GM18519 (cell line): Measurements from ENCODE around the gene HINFP.
A peak's percentile ranks its signal among the peaks of the same experiment; 100 is the strongest.

ENCODE experiments used
- ATAC-seq: cut with Tn5 transposase; IDR thresholded peaks from one replicate; pipeline ENCODE4 v1.9.1; 2021; ENCODE audit warnings: mild to moderate bottlenecking, moderate library complexity; ENCODE audit not compliant: unreplicated experiment, low FRiP score

Gene HINFP, protein sequence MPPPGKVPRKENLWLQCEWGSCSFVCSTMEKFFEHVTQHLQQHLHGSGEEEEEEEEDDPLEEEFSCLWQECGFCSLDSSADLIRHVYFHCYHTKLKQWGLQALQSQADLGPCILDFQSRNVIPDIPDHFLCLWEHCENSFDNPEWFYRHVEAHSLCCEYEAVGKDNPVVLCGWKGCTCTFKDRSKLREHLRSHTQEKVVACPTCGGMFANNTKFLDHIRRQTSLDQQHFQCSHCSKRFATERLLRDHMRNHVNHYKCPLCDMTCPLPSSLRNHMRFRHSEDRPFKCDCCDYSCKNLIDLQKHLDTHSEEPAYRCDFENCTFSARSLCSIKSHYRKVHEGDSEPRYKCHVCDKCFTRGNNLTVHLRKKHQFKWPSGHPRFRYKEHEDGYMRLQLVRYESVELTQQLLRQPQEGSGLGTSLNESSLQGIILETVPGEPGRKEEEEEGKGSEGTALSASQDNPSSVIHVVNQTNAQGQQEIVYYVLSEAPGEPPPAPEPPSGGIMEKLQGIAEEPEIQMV

DNA sequence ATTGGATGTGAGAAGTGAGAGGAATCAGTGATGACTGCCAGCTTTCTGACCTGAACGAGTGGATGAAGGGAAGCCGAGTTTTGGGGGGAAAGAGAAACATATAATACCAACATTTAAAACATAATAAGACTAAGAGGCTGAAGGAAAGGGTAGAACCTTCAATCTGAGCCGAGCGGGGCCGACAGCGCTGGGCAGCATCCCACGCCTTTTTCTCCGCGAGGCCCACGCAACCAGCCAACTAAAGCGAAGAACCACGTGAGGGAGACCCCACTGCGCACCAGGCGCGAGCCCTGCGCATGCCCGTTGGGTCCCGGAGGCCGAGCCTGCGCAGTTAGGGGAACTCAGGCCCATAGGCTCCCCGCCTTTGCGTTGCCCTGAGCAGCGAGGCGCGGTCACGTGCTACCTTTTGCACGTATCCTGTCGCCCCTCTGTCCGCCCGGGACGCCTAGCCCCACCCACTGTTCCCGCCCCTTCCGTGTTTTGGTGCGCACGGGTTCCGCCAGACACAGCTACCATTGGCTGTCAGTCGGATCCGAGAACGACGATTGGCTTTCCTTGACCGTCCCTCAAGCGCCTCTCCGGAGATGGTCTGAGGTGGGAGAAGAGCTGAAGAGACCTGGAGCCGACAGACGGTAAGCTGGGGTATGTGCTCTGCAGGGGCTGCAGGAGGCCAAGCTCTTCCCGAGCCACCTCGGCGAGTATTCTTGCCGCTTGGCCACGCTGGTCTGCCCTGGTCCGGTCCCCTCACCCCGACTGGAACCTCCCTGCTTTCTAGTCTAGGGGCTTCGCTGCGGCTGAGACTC is at the start of gene HINFP:
Gene HINFP, plus strand, starts transcription at position 573 of the 803 bp plus-strand sequence. CDS start 5,365 bp downstream, outside the sequence.
- peak; percentile 89 for ATAC-seq

GRCh38 chr11:119077839-119078238 is 43.5 kb upstream of the HINFP start:
- no peak for ATAC-seq

DNA sequence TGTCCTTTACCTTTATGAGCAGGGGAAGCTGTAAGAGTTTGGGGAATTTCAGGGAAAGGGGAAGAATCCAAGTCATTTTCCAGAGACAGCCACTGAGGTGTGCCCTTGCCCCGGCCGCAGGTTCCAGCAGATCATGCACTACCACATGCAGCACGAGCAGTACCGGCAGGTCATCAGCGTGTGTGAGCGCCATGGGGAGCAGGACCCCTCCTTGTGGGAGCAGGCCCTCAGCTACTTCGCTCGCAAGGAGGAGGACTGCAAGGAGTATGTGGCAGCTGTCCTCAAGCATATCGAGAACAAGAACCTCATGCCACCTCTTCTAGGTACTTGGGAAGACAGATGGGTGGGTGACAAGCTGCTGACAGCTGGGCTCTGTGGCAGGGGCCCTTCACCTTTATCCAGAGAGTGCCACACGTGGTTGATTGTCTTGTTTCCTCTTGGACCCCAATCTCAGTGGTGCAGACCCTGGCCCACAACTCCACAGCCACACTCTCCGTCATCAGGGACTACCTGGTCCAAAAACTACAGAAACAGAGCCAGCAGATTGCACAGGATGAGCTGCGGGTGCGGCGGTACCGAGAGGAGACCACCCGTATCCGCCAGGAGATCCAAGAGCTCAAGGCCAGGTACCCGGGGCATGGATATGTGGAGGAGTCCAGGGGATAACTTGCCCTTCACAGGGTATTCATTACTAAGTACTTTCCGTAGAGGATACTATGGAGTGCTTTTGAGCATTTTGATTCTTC is 42.5 kb upstream of the HINFP start:
- ATAC-seq, result no peak

DNA sequence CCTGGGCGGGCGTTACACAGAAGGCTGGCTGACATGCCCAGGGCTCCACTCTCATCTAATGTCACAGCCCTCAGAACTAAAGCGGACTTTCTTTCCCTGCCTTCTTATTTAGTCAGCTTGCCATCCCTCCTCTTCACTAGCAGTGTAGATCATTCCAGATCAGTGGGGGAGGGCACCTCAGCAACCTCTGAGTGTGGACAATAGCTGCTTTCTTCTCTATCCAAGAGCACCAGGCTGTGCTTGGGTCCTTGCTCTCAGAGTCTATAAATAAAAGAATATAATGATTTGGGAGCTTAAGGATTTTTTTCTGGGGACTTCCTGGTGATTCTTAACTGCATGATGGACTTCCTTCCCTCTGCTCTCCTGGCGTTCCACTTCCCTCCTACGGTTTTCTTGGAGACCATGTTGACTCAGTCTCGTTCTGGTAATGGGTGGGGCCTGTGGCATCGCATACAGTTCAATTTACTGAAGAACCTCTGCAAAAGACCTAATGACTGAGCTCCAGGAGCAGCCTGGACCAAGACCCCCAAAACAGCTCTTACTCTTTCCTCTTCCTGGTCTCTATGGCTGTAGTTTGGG is 39.6 kb upstream of the HINFP start:
- ATAC-seq, result no peak

GRCh38 chr11:119084663-119085436 is 36.5 kb upstream of the HINFP start, which contains the start of gene HMBS:
HMBS (plus strand) TSS chr11:119084881; CDS start chr11:119085034, 153 bp downstream.
- peak; percentile 63 for ATAC-seq

DNA sequence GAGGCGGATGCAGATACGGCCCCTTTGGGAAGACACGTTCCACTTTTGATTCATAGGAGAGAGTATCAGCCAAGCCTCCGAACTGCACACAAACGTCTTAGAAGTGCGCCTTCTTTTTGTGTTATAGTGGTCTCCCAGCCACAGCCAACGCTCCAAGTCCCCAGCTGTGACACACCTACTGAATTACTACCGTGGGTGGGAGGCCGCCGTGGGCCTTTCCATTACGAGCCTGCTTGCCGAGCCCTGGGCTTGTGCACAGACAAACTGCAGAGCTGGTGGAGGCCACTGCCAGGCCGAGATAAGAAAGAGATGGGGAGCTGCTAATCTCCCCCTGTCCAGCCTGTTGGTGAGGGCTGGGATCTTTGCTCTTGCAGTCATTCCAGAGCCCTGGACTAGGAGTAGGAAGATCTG is 35.9 kb upstream of the HINFP start:
- peak; percentile 7 for ATAC-seq

- ATAC-seq, result no peak
Measured at GRCh38 chr11:119087123-119087522, 34.3 kb upstream of the HINFP start.

DNA sequence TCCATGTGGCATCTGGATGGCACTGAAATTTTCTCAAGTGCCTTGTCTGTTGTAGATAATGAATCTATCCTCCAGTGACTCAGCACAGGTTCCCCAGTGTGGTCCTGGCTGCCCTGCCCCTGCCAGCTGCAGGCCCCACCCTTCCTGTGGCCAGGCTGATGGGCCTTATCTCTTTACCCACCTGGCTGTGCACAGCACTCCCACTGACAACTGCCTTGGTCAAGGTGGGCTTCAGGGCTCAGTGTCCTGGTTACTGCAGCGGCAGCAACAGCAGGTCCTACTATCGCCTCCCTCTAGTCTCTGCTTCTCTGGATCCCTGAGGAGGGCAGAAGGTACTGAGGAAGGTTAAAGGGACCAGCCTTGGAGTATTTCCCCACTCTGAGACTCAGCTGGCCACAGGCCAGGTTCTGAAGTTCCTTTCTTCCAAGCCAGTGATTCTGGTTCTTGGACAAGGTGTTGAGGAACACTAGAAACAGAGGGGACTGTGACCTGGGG is 33.6 kb upstream of the HINFP start:
- ATAC-seq, result no peak

- no peak for ATAC-seq
Measured at GRCh38 chr11:119088406-119088805, 33.0 kb upstream of the HINFP start.

GRCh38 chr11:119089319-119089718 is 32.1 kb upstream of the HINFP start:
- no peak for ATAC-seq

GRCh38 chr11:119091178-119091577 is 30.2 kb upstream of the HINFP start:
- ATAC-seq, result no peak

GRCh38 chr11:119091966-119092879 is 29.2 kb upstream of the HINFP start:
- no peak for ATAC-seq

- ATAC-seq, result no peak
Measured at GRCh38 chr11:119092880-119093842, 28.2 kb upstream of the HINFP start.

GRCh38 chr11:119093942-119094815 is 27.2 kb upstream of the HINFP start:
- ATAC-seq, result no peak

GRCh38 chr11:119094816-119095065 is 26.6 kb upstream of the HINFP start:
- peak; percentile 21 for ATAC-seq

GRCh38 chr11:119095066-119095880 is 26.1 kb upstream of the HINFP start:
- peak; percentile 72 for ATAC-seq
